ENCODE data around the gene TTN.

DNA sequence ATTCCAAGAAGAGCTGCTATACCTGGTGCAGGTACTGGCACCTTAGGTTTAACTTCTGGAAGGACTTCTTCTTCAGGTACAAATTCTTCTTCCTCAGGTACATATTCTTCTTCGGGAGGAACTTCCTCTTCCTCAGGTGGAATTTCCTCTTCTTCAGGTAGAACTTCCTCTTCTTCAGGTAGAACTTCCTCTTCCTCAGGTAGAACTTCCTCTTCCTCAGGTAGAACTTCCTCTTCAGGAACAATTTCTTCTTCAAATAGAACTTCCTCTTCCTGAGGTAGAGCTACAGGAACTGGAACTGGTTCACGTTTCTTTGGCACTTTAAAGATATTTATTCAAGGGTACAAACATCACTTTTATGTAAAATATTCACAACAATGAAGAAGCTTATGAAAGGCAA is 129.6 kb downstream of the TTN start:
- TF ChIP-seq POLR2A (IDR thresholded peaks at IDR 0.05) (no peak), CTCF (IDR thresholded peaks at IDR 0.05) (no peak)

Data from upper lobe of left lung (tissue), 4 donors.